ENCODE data around the gene KCNK4. TPM values are rescaled to one million over a fixed set of nuclear protein-coding genes. Genes with fewer than 3 reads are reported as not detected.

KCNK4 gene
- total and polyA plus RNA-seq, 8 donors, result not detected

DNA sequence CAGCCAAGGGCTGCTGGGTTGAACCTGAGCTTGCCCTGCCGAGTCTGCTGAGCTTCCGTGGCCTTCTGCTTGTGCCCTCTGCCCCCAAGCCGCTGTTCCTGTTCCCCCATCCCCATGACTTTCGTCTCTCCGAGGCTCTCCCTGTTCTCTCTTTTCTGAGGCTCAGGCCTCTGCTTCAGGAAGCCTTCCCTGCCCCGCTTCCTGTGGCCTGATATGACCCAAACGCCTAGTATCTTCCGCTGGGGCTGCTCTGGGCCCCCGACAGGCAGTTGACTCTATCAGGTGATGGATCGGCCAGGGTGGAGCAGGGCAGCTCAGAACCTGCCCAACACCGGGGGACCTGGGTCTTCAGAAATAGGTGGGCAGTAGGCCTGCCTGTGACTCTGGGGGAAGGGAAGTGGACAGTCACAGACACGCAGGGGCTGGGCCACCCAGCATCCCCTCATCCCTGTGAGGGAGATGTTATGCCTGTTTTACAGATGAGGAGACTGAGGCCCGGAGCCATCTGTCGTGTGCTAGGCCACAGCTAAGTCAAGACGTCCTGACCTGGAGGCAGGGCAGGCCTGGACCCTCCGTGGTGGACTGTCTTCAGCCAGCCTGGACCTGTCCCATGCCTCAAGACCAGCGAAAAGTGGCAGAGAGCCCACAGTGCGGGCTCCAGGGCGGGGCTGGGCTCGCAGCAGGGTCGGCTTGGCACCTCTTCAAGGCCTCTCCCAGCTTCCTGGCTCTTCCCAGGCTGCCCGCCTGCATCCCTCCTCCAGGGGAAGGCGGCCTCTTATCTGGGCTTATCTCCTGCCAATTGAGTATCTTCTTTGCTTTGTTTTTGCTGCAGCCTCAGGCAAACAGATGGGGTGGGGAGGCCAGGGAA is 22.8 kb upstream of the KCNK4 start:
- peak overlapping the region; percentile 92 to 99 (median 95) for H3K27ac ChIP-seq
- peak; percentile 69 to 77 for DNase-seq
- 30 to 51% (median 40%) methylated on average over 18 to 23 of the region's 23 CpGs for WGBS, 5 donors

GRCh38 chr11:64268893-64269539 is 22.1 kb upstream of the KCNK4 start:
- Histone ChIP-seq H3K4me3 (peak overlapping the region; percentile 63 to 81 (median 70)), H3K36me3 (peaks cover 17 to 34% (median 32%) of the 10 kb centered on the region in 4 donors), H3K27ac (peak overlapping the region; percentile 92 to 99 (median 95)), H3K9me3 (no peaks in the 10 kb centered on the region), H3K27me3 (no peaks in the 10 kb centered on the region), H3K4me1 (peaks cover 27 to 51% (median 46%) of the 10 kb centered on the region in 4 donors)
- WGBS, 5 donors, result 0 to 4% (median 2%) methylated on average over 14 to 34 of the region's 34 CpGs
- TF ChIP-seq EP300 (IDR thresholded peaks at IDR 0.05) (no peak), POLR2A (IDR thresholded peaks at IDR 0.05) (no peak), POLR2AphosphoS5 (IDR thresholded peaks at IDR 0.05) (no peak), CTCF (IDR thresholded peaks at IDR 0.05) (no peak)
- DNase-seq, result peak; percentile 56 to 79
- intact Hi-C loops (cut with DNase I; ENCODE audit: low total_unique reads), result no loop called here

More for the DNA sequence above, 22.8 kb upstream of the KCNK4 start:
- no peaks in the 10 kb centered on the region for H3K9me3 ChIP-seq
- intact Hi-C loops (cut with DNase I; ENCODE audit: low total_unique reads), result no loop called here
- H3K27me3 ChIP-seq, result no peaks in the 10 kb centered on the region
- H3K36me3 ChIP-seq, result peaks cover 22 to 42% (median 40%) of the 10 kb centered on the region in 4 donors
- H3K4me1 ChIP-seq, result peaks cover 27 to 44% (median 42%) of the 10 kb centered on the region in 4 donors
- H3K4me3 ChIP-seq, result peak overlapping the region; percentile 63 to 81 (median 70)
- peak in 1 of 3 donors; percentile 28 for TF ChIP-seq POLR2AphosphoS5 (IDR thresholded peaks at IDR 0.05)
- no peak for TF ChIP-seq POLR2A (IDR thresholded peaks at IDR 0.05)

DNA sequence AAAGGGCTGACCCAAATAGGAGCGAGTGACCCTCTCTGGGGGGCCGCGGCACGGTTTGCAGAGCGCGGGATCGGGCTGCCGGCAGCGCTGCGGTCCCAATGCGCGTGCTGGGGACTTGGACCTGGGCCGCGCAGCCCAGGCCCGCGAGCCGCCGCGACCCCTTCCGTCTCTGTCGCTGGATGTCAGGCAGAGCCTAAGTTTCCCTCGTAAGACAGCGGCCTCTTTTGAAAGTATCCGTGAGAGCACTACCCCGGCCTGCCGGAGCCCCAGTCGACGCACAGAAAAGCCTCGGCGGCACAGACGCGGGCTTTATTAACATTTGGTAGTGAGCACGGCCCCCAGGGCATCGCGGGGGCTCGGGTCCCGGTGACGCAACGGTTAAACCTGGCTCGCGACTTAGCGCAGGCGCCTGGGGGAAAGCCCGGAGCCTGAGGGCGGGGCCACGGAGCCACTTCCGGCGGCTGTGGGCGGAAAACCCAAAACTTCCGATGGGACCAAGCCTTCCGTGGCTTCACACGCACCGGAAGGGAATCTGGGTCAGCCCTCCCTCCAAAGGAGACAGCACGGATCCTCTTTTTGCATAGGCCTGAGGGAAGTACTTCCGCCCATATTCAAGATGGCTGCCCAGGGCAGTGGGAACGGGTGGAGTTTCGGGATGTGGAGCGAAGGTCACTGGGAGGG is 21.4 kb upstream of the KCNK4 start:
- intact Hi-C loops (cut with DNase I; ENCODE audit: low total_unique reads), result no loop called here
- TF ChIP-seq CTCF (IDR thresholded peaks at IDR 0.05) (peak in 1 of 7 experiments; percentile 9), POLR2A (IDR thresholded peaks at IDR 0.05) (no peak), EP300 (IDR thresholded peaks at IDR 0.05) (no peak), POLR2AphosphoS5 (IDR thresholded peaks at IDR 0.05) (peak; percentile 66 to 99 (median 95))
- Histone ChIP-seq H3K27ac (peak overlapping the region; percentile 93 to 99 (median 95)), H3K9me3 (no peaks in the 10 kb centered on the region), H3K4me3 (peak overlapping the region; percentile 63 to 81 (median 70)), H3K36me3 (peaks cover 14 to 28% (median 25%) of the 10 kb centered on the region in 4 donors), H3K27me3 (no peaks in the 10 kb centered on the region), H3K4me1 (peaks cover 27 to 55% (median 51%) of the 10 kb centered on the region in 4 donors)
- WGBS, 5 donors, result 0 to 1% (median 0%) methylated on average over 26 to 58 of the region's 58 CpGs
- DNase-seq, result peak; percentile 98 to 100

DNA sequence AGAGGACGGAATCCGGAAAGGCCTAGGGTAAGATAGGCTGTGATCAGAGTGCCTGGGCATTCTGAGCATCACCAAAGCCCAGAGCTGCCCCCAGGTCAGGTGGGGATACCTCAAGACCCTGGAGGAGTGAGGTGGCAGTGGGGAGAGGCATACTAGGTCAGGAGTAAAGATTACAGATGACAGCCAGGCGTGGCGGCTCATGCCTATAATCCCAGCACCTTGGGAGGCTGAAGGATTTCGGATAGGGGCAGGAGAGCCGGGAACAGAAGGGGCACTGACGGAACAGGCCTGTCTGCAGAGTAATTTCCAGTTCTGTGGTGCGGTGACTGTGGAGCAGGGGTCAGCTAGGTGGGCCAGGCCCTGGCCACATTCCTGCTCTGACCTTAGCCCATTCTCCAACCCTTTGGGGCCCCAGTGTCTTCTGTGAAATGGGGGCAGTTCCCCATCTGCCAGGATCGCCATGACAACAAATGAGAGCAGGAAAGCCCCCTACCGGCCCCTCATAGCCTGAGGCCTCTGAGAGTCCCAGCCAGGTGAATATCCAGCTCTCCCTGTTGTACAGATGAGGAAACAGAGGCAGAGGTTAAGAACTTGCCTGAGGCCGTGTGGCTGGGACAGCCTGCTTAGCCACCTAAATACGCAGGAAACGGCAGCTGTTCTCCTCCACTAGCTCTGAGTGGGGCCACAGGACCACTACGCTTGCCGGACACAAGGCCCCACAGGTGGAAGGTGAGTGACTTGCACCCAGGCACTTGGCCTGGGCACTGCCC is 15.9 kb upstream of the KCNK4 start:
- H3K4me1 ChIP-seq, result peaks cover 12 to 41% (median 38%) of the 10 kb centered on the region in 4 donors
- H3K9me3 ChIP-seq, result no peaks in the 10 kb centered on the region
- intact Hi-C loops (cut with DNase I; ENCODE audit: low total_unique reads), result no loop called here
- H3K4me3 ChIP-seq, result no peak overlapping the region
- 61 to 90% (median 87%) methylated on average over 12 to 15 of the region's 15 CpGs for WGBS, 5 donors
- peaks cover 13 to 47% (median 44%) of the 10 kb centered on the region in 4 donors for H3K36me3 ChIP-seq
- peak overlapping the region; percentile 14 to 96 (median 36) for H3K27ac ChIP-seq
- no peak for DNase-seq
- no peaks in the 10 kb centered on the region for H3K27me3 ChIP-seq
- no peak for TF ChIP-seq CTCF (IDR thresholded peaks at IDR 0.05)
- TF ChIP-seq EP300 (IDR thresholded peaks at IDR 0.05), result no peak
- no peak for TF ChIP-seq POLR2AphosphoS5 (IDR thresholded peaks at IDR 0.05)
- no peak for TF ChIP-seq POLR2A (IDR thresholded peaks at IDR 0.05)
